SK-N-SH treated with all-trans-retinoic acid at 6 μM for 48 hours (cell line): Measurements from ENCODE around the gene B3GAT3.

Source experiments
- ARNTL ChIP-seq: fragments of 450-650 bp; formaldehyde crosslinking; IDR thresholded peaks from 2 replicates; pipeline ENCODE4 v1.5.0; 2020; ENCODE audit warnings: low read depth, mild to moderate bottlenecking, moderate library complexity, borderline replicate concordance
- BACH2 ChIP-seq: fragments of 250-450 bp; sonication (Bioruptor Pico); IDR thresholded peaks from 2 replicates; pipeline ENCODE4 v1.9.0; 2021; ENCODE audit warnings: mild to moderate bottlenecking, borderline replicate concordance
- CREB5 ChIP-seq: fragments of 250-450 bp; sonication (Bioruptor Pico); IDR thresholded peaks from 2 replicates; pipeline ENCODE4 v1.5.1; 2020; ENCODE audit warnings: low read depth, mild to moderate bottlenecking, moderate library complexity
- GLIS3 ChIP-seq: fragments of 250-450 bp; sonication (Bioruptor Pico); IDR thresholded peaks from 2 replicates; pipeline ENCODE4 v1.5.0; 2020; ENCODE audit warnings: mild to moderate bottlenecking, moderate library complexity
- ISL1 ChIP-seq: fragments of 250-450 bp; sonication (Bioruptor Pico); IDR thresholded peaks from 2 replicates; pipeline ENCODE4 v2.1.2; 2022; ENCODE audit warnings: mild to moderate bottlenecking, moderate library complexity
- PPARA ChIP-seq: fragments of 250-450 bp; sonication (Bioruptor Pico); IDR thresholded peaks from 2 replicates; pipeline ENCODE4 v1.5.0; 2020; ENCODE audit warnings: mild to moderate bottlenecking, borderline replicate concordance
- TCF4 ChIP-seq: fragments of 250-450 bp; sonication (Bioruptor Pico); IDR thresholded peaks from 2 replicates; pipeline ENCODE4 v1.8.0; 2021; ENCODE audit warnings: mild to moderate bottlenecking, moderate library complexity, borderline replicate concordance
- TOX ChIP-seq: fragments of 250-450 bp; sonication (Bioruptor Pico); IDR thresholded peaks from 2 replicates; pipeline ENCODE4 v1.8.0; 2021; ENCODE audit warnings: mild to moderate bottlenecking, moderate library complexity, borderline replicate concordance
- ZFP3 ChIP-seq: fragments of 250-450 bp; sonication (Bioruptor Pico); IDR thresholded peaks from 2 replicates; pipeline ENCODE4 v1.5.0; 2020; ENCODE audit warnings: mild to moderate bottlenecking, moderate library complexity
- ZFP30 ChIP-seq: fragments of 450-650 bp; formaldehyde crosslinking; IDR thresholded peaks from 2 replicates; pipeline ENCODE4 v1.5.0; 2022; ENCODE audit warnings: mild to moderate bottlenecking, moderate library complexity
- ZNF70 ChIP-seq: fragments of 450-650 bp; formaldehyde crosslinking; IDR thresholded peaks from 2 replicates; pipeline ENCODE4 v1.5.0; 2020; ENCODE audit warnings: mild to moderate bottlenecking, moderate library complexity
- ZNF8 ChIP-seq: fragments of 450-650 bp; formaldehyde crosslinking; IDR thresholded peaks from 2 replicates; pipeline ENCODE4 v1.5.0; 2020; ENCODE audit warnings: mild to moderate bottlenecking, moderate library complexity
- TF ChIP-seq, protein P1 (sequence below): fragments of 250-450 bp; sonication (Bioruptor Pico); IDR thresholded peaks from 2 replicates; pipeline ENCODE4 v1.8.0; 2021; ENCODE audit warnings: low read depth, mild to moderate bottlenecking, moderate library complexity, borderline replicate concordance
- TF ChIP-seq, protein P2 (sequence below): fragments of 250-450 bp; sonication (Bioruptor Pico); IDR thresholded peaks from 2 replicates; pipeline ENCODE4 v1.8.0; 2020; ENCODE audit warnings: mild to moderate bottlenecking, moderate library complexity, borderline replicate concordance

DNA sequence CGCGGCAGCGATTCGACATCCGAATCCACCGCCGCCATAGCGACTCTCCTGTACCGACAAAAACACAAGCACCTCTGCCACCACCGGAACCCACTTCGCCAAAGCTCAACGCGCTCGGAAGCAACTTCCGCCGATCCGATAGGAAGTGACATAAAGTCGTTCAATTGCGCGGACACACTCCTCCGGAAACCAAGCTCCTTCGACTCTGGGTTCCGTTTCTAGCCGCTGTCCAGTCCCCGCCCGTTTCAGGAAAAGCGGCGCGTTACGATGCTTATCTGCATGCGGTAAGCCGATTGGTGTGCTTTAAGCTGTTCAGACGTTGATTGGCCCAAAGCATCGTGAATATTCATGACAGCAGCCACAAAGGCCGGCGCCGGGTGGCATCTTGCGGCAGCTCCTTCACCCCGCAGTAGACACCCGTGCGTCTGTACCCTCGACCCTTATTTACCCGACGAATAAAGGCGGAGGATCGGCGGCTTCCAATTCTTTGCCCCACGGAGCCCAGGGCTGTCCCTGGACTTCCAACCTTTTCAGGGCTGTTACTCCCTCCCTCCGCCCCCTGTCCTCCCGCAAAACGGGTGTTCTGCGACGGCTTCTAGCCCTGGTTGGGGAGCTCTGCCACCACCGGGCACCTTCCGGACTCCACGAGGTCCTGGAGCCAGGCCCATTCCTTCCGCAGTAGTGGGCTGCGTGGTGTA, 30.2 kb downstream of the B3GAT3 start, which contains the start of gene TUT1:
- TF ChIP-seq, protein P1, sequence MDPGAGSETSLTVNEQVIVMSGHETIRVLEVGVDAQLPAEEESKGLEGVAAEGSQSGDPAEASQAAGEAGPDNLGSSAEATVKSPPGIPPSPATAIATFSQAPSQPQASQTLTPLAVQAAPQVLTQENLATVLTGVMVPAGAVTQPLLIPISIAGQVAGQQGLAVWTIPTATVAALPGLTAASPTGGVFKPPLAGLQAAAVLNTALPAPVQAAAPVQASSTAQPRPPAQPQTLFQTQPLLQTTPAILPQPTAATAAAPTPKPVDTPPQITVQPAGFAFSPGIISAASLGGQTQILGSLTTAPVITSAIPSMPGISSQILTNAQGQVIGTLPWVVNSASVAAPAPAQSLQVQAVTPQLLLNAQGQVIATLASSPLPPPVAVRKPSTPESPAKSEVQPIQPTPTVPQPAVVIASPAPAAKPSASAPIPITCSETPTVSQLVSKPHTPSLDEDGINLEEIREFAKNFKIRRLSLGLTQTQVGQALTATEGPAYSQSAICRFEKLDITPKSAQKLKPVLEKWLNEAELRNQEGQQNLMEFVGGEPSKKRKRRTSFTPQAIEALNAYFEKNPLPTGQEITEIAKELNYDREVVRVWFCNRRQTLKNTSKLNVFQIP (CRISPR knock-in tag): no peak
- TF ChIP-seq PPARA (CRISPR knock-in tag) (no peak), TCF4 (no peak), ZFP30 (CRISPR knock-in tag) (no peak), ZNF8 (CRISPR knock-in tag) (no peak), ISL1 (CRISPR knock-in tag) (no peak), TOX (CRISPR knock-in tag) (no peak), ZFP3 (CRISPR knock-in tag) (peak; percentile 56; the same call in 1 of the 2 replicates), GLIS3 (CRISPR knock-in tag) (no peak), ARNTL (no peak), BACH2 (CRISPR knock-in tag) (no peak), CREB5 (CRISPR knock-in tag) (no peak), ZNF70 (CRISPR knock-in tag) (0 out of 2 replicates have a peak, but pooled peaks have one; percentile 26)
- TF ChIP-seq, protein P2, sequence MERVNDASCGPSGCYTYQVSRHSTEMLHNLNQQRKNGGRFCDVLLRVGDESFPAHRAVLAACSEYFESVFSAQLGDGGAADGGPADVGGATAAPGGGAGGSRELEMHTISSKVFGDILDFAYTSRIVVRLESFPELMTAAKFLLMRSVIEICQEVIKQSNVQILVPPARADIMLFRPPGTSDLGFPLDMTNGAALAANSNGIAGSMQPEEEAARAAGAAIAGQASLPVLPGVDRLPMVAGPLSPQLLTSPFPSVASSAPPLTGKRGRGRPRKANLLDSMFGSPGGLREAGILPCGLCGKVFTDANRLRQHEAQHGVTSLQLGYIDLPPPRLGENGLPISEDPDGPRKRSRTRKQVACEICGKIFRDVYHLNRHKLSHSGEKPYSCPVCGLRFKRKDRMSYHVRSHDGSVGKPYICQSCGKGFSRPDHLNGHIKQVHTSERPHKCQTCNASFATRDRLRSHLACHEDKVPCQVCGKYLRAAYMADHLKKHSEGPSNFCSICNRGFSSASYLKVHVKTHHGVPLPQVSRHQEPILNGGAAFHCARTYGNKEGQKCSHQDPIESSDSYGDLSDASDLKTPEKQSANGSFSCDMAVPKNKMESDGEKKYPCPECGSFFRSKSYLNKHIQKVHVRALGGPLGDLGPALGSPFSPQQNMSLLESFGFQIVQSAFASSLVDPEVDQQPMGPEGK (CRISPR knock-in tag): no peak
